ENCODE data around the gene NOP10.

NOP10 gene

GRCh38 chr15:34331809-34332208 is 11.1 kb downstream of the NOP10 start:
- no peak overlapping the region for H3K9ac ChIP-seq (ENCODE audit: insufficient read length, low read depth)
- no peak for DNase-seq (ENCODE audit: low read depth, low spot score)
- H3K27me3 ChIP-seq (ENCODE audit: insufficient read depth, insufficient read length): peaks cover under 1% of the 10 kb centered on the region
- no peaks in the 10 kb centered on the region for H3K4me1 ChIP-seq (ENCODE audit: insufficient read depth, insufficient read length)
- no peak overlapping the region for H3K4me3 ChIP-seq (ENCODE audit: insufficient read length, low read depth)
- no peak for TF ChIP-seq SUZ12 (IDR thresholded peaks at IDR 0.05; ENCODE audit: extremely low read depth, insufficient read depth, insufficient read length)
- no peak for TF ChIP-seq YY1 (IDR thresholded peaks at IDR 0.05; ENCODE audit: insufficient read depth, insufficient read length)
- no peak for TF ChIP-seq ZNF274 (IDR thresholded peaks at IDR 0.05; ENCODE audit: low read depth, low read length)
- H3K36me3 ChIP-seq (ENCODE audit: insufficient read depth, insufficient read length, low read length): no peaks in the 10 kb centered on the region
- H3K9me3 ChIP-seq (ENCODE audit: insufficient read depth, low read length): no peaks in the 10 kb centered on the region

- no peaks in the 10 kb centered on the region for H3K9me3 ChIP-seq (ENCODE audit: insufficient read depth, low read length)
- no peaks in the 10 kb centered on the region for H3K27me3 ChIP-seq (ENCODE audit: insufficient read depth, insufficient read length)
- TF ChIP-seq ZNF274 (IDR thresholded peaks at IDR 0.05; ENCODE audit: low read depth, low read length): no peak
- no peak for TF ChIP-seq SUZ12 (IDR thresholded peaks at IDR 0.05; ENCODE audit: extremely low read depth, insufficient read depth, insufficient read length)
- TF ChIP-seq YY1 (IDR thresholded peaks at IDR 0.05; ENCODE audit: insufficient read depth, insufficient read length): no peak
- no peak overlapping the region for H3K4me3 ChIP-seq (ENCODE audit: insufficient read length, low read depth)
- no peaks in the 10 kb centered on the region for H3K36me3 ChIP-seq (ENCODE audit: insufficient read depth, insufficient read length, low read length)
- H3K9ac ChIP-seq (ENCODE audit: insufficient read length, low read depth): no peak overlapping the region
- no peak for DNase-seq (ENCODE audit: low read depth, low spot score)
- no peaks in the 10 kb centered on the region for H3K4me1 ChIP-seq (ENCODE audit: insufficient read depth, insufficient read length)
These were observed 12.7 kb downstream of the NOP10 start for GRCh38 chr15:34330279-34330678.

- H3K4me3 ChIP-seq (ENCODE audit: insufficient read length, low read depth): no peak overlapping the region
- H3K9me3 ChIP-seq (ENCODE audit: insufficient read depth, low read length): no peaks in the 10 kb centered on the region
- no peak for DNase-seq (ENCODE audit: low read depth, low spot score)
- TF ChIP-seq ZNF274 (IDR thresholded peaks at IDR 0.05; ENCODE audit: low read depth, low read length): no peak
- no peak for TF ChIP-seq YY1 (IDR thresholded peaks at IDR 0.05; ENCODE audit: insufficient read depth, insufficient read length)
- no peak for TF ChIP-seq SUZ12 (IDR thresholded peaks at IDR 0.05; ENCODE audit: extremely low read depth, insufficient read depth, insufficient read length)
- no peaks in the 10 kb centered on the region for H3K36me3 ChIP-seq (ENCODE audit: insufficient read depth, insufficient read length, low read length)
- H3K4me1 ChIP-seq (ENCODE audit: insufficient read depth, insufficient read length): no peaks in the 10 kb centered on the region
- H3K9ac ChIP-seq (ENCODE audit: insufficient read length, low read depth): no peak overlapping the region
- H3K27me3 ChIP-seq (ENCODE audit: insufficient read depth, insufficient read length): no peaks in the 10 kb centered on the region
These were observed 13.9 kb downstream of the NOP10 start for GRCh38 chr15:34329006-34329405.

GRCh38 chr15:34327906-34328305 is 15.0 kb downstream of the NOP10 start:
- DNase-seq (ENCODE audit: low read depth, low spot score): no peak
- no peaks in the 10 kb centered on the region for H3K27me3 ChIP-seq (ENCODE audit: insufficient read depth, insufficient read length)
- no peaks in the 10 kb centered on the region for H3K4me1 ChIP-seq (ENCODE audit: insufficient read depth, insufficient read length)
- no peak overlapping the region for H3K9ac ChIP-seq (ENCODE audit: insufficient read length, low read depth)
- H3K36me3 ChIP-seq (ENCODE audit: insufficient read depth, insufficient read length, low read length): no peaks in the 10 kb centered on the region
- no peaks in the 10 kb centered on the region for H3K9me3 ChIP-seq (ENCODE audit: insufficient read depth, low read length)
- H3K4me3 ChIP-seq (ENCODE audit: insufficient read length, low read depth): no peak overlapping the region
- TF ChIP-seq YY1 (IDR thresholded peaks at IDR 0.05; ENCODE audit: insufficient read depth, insufficient read length): no peak

GRCh38 chr15:34325368-34325767 is 17.6 kb downstream of the NOP10 start:
- no peak overlapping the region for H3K9ac ChIP-seq (ENCODE audit: insufficient read length, low read depth)
- TF ChIP-seq SUZ12 (IDR thresholded peaks at IDR 0.05; ENCODE audit: extremely low read depth, insufficient read depth, insufficient read length): no peak
- TF ChIP-seq ZNF274 (IDR thresholded peaks at IDR 0.05; ENCODE audit: low read depth, low read length): no peak
- TF ChIP-seq YY1 (IDR thresholded peaks at IDR 0.05; ENCODE audit: insufficient read depth, insufficient read length): no peak
- H3K4me1 ChIP-seq (ENCODE audit: insufficient read depth, insufficient read length): no peaks in the 10 kb centered on the region
- DNase-seq (ENCODE audit: low read depth, low spot score): no peak
- no peak overlapping the region for H3K4me3 ChIP-seq (ENCODE audit: insufficient read length, low read depth)
- H3K27me3 ChIP-seq (ENCODE audit: insufficient read depth, insufficient read length): no peaks in the 10 kb centered on the region
- H3K36me3 ChIP-seq (ENCODE audit: insufficient read depth, insufficient read length, low read length): no peaks in the 10 kb centered on the region
- H3K9me3 ChIP-seq (ENCODE audit: insufficient read depth, low read length): no peaks in the 10 kb centered on the region

GRCh38 chr15:34324933-34325332 is 18.0 kb downstream of the NOP10 start:
- TF ChIP-seq ZNF274 (IDR thresholded peaks at IDR 0.05; ENCODE audit: low read depth, low read length) (no peak), YY1 (IDR thresholded peaks at IDR 0.05; ENCODE audit: insufficient read depth, insufficient read length) (no peak), SUZ12 (IDR thresholded peaks at IDR 0.05; ENCODE audit: extremely low read depth, insufficient read depth, insufficient read length) (no peak)
- Histone ChIP-seq H3K36me3 (ENCODE audit: insufficient read depth, insufficient read length, low read length) (no peaks in the 10 kb centered on the region), H3K4me1 (ENCODE audit: insufficient read depth, insufficient read length) (no peaks in the 10 kb centered on the region), H3K4me3 (ENCODE audit: insufficient read length, low read depth) (no peak overlapping the region), H3K9me3 (ENCODE audit: insufficient read depth, low read length) (no peaks in the 10 kb centered on the region), H3K27me3 (ENCODE audit: insufficient read depth, insufficient read length) (no peaks in the 10 kb centered on the region), H3K9ac (ENCODE audit: insufficient read length, low read depth) (no peak overlapping the region)
- DNase-seq (ENCODE audit: low read depth, low spot score): no peak

GRCh38 chr15:34323217-34323616 is 19.7 kb downstream of the NOP10 start:
- Histone ChIP-seq H3K36me3 (ENCODE audit: insufficient read depth, insufficient read length, low read length) (no peaks in the 10 kb centered on the region), H3K9me3 (ENCODE audit: insufficient read depth, low read length) (no peaks in the 10 kb centered on the region), H3K4me1 (ENCODE audit: insufficient read depth, insufficient read length) (no peaks in the 10 kb centered on the region), H3K4me3 (ENCODE audit: insufficient read length, low read depth) (no peak overlapping the region), H3K9ac (ENCODE audit: insufficient read length, low read depth) (no peak overlapping the region), H3K27me3 (ENCODE audit: insufficient read depth, insufficient read length) (no peaks in the 10 kb centered on the region)
- TF ChIP-seq YY1 (IDR thresholded peaks at IDR 0.05; ENCODE audit: insufficient read depth, insufficient read length): no peak
- no peak for TF ChIP-seq SUZ12 (IDR thresholded peaks at IDR 0.05; ENCODE audit: extremely low read depth, insufficient read depth, insufficient read length)
- no peak for TF ChIP-seq ZNF274 (IDR thresholded peaks at IDR 0.05; ENCODE audit: low read depth, low read length)
- no peak for DNase-seq (ENCODE audit: low read depth, low spot score)

All from NT2/D1 (cell line).